ENCODE data around the gene CEP350. TPM values are rescaled to one million over a fixed set of nuclear protein-coding genes. Genes with fewer than 3 reads are reported as not detected.

CEP350 gene
- total and polyA plus RNA-seq, 2 donors (not counting 1 experiment from before 2014, with no cell fraction given): 19.0 to 101 TPM

GRCh38 chr1:179996099-179996498 is 41.5 kb downstream of the CEP350 start:
- H3K27me3 ChIP-seq (ENCODE audit: control insufficient read depth, insufficient read depth, low read length): no peaks in the 10 kb centered on the region
- no peak for TF ChIP-seq CTCF (conservative IDR thresholded peaks at IDR 0.05 in 1 of 2, IDR thresholded peaks at IDR 0.05 in 1 of 2; ENCODE audit: low read depth in 1 of 2, low read length in 2 of 2)
- no peak for TF ChIP-seq EZH2 (IDR thresholded peaks at IDR 0.05; ENCODE audit: low read length, missing control alignments)
- H3K4me1 ChIP-seq (ENCODE audit: control insufficient read depth, extremely low read depth, insufficient read depth, low read length): no peaks in the 10 kb centered on the region
- H3K36me3 ChIP-seq (ENCODE audit: control insufficient read depth, insufficient read depth, low read length): peaks cover 2% of the 10 kb centered on the region
- no peak overlapping the region for H2AFZ ChIP-seq (ENCODE audit: low read length)
- H3K27ac ChIP-seq (ENCODE audit: insufficient read depth, low read length): no peak overlapping the region
- no peaks in the 10 kb centered on the region for H3K79me2 ChIP-seq (ENCODE audit: control insufficient read depth, insufficient read depth, low read length)
- DNase-seq (ENCODE audit: low read depth in 2 of 2): no peak
- H4K20me1 ChIP-seq (ENCODE audit: control insufficient read depth, extremely low read depth, insufficient read depth, low read length): no peaks in the 10 kb centered on the region
- no peaks in the 10 kb centered on the region for H3K9me3 ChIP-seq (ENCODE audit: control insufficient read depth, insufficient read depth, low read depth, low read length)
- no peak overlapping the region for H3K4me3 ChIP-seq (replicated peaks in 1 of 4; ENCODE audit: control extremely low read depth in 1 of 4, insufficient read depth in 1 of 4, low read depth in 3 of 4, low read length in 4 of 4)
- H3K4me2 ChIP-seq (ENCODE audit: extremely low read depth, insufficient read depth, low read length): no peak overlapping the region
- no peak overlapping the region for H3K9ac ChIP-seq (ENCODE audit: insufficient read depth, low read length)

- peaks cover 2% of the 10 kb centered on the region for H3K36me3 ChIP-seq (ENCODE audit: control insufficient read depth, insufficient read depth, low read length)
- H3K9me3 ChIP-seq (ENCODE audit: control insufficient read depth, insufficient read depth, low read depth, low read length): no peaks in the 10 kb centered on the region
- no peak overlapping the region for H3K9ac ChIP-seq (ENCODE audit: insufficient read depth, low read length)
- H3K4me2 ChIP-seq (ENCODE audit: extremely low read depth, insufficient read depth, low read length): no peak overlapping the region
- H3K27me3 ChIP-seq (ENCODE audit: control insufficient read depth, insufficient read depth, low read length): no peaks in the 10 kb centered on the region
- H3K79me2 ChIP-seq (ENCODE audit: control insufficient read depth, insufficient read depth, low read length): no peaks in the 10 kb centered on the region
- no peaks in the 10 kb centered on the region for H3K4me1 ChIP-seq (ENCODE audit: control insufficient read depth, extremely low read depth, insufficient read depth, low read length)
- H3K27ac ChIP-seq (ENCODE audit: insufficient read depth, low read length): no peak overlapping the region
- H4K20me1 ChIP-seq (ENCODE audit: control insufficient read depth, extremely low read depth, insufficient read depth, low read length): no peaks in the 10 kb centered on the region
- no peak for TF ChIP-seq CTCF (conservative IDR thresholded peaks at IDR 0.05 in 1 of 2, IDR thresholded peaks at IDR 0.05 in 1 of 2; ENCODE audit: low read depth in 1 of 2, low read length in 2 of 2)
- no peak for TF ChIP-seq EZH2 (IDR thresholded peaks at IDR 0.05; ENCODE audit: low read length, missing control alignments)
- no peak for DNase-seq (ENCODE audit: low read depth in 2 of 2)
- H2AFZ ChIP-seq (ENCODE audit: low read length): no peak overlapping the region
- no peak overlapping the region for H3K4me3 ChIP-seq (replicated peaks in 1 of 4; ENCODE audit: control extremely low read depth in 1 of 4, insufficient read depth in 1 of 4, low read depth in 3 of 4, low read length in 4 of 4)
Observed at GRCh38 chr1:180000575-180000974, 46.0 kb downstream of the CEP350 start.

GRCh38 chr1:180002437-180002836 is 47.8 kb downstream of the CEP350 start:
- Histone ChIP-seq H3K36me3 (ENCODE audit: control insufficient read depth, insufficient read depth, low read length) (no peaks in the 10 kb centered on the region), H3K4me3 (replicated peaks in 1 of 4; ENCODE audit: control extremely low read depth in 1 of 4, insufficient read depth in 1 of 4, low read depth in 3 of 4, low read length in 4 of 4) (no peak overlapping the region), H3K27me3 (ENCODE audit: control insufficient read depth, insufficient read depth, low read length) (no peaks in the 10 kb centered on the region), H3K4me2 (ENCODE audit: extremely low read depth, insufficient read depth, low read length) (no peak overlapping the region), H2AFZ (ENCODE audit: low read length) (no peak overlapping the region), H3K9me3 (ENCODE audit: control insufficient read depth, insufficient read depth, low read depth, low read length) (no peaks in the 10 kb centered on the region), H3K4me1 (ENCODE audit: control insufficient read depth, extremely low read depth, insufficient read depth, low read length) (no peaks in the 10 kb centered on the region), H4K20me1 (ENCODE audit: control insufficient read depth, extremely low read depth, insufficient read depth, low read length) (no peaks in the 10 kb centered on the region), H3K79me2 (ENCODE audit: control insufficient read depth, insufficient read depth, low read length) (no peaks in the 10 kb centered on the region), H3K27ac (ENCODE audit: insufficient read depth, low read length) (no peak overlapping the region), H3K9ac (ENCODE audit: insufficient read depth, low read length) (no peak overlapping the region)
- DNase-seq (ENCODE audit: low read depth in 2 of 2): peak in 1 of 2 donors; percentile 14
- TF ChIP-seq CTCF (conservative IDR thresholded peaks at IDR 0.05 in 1 of 2, IDR thresholded peaks at IDR 0.05 in 1 of 2; ENCODE audit: low read depth in 1 of 2, low read length in 2 of 2) (no peak), EZH2 (IDR thresholded peaks at IDR 0.05; ENCODE audit: low read length, missing control alignments) (no peak)
